PC-9 (cell line): Measurements from ENCODE around the gene GALNT9. TPM values are rescaled to one million over a fixed set of nuclear protein-coding genes. Genes with fewer than 3 reads are reported as not detected.

ENCODE experiments used
- BruUV-seq: library from RNA; stranded (reverse); fragments of 400-500 nt; replicated peaks from 2 replicates; lab custom pipeline; 2021; lab: Mats Ljungman, UMichigan
- CTCF ChIA-PET: fragments of 300-600 bp; sonication (Branson Sonifier 250); formaldehyde crosslinking; loops from one replicate; lab custom pipeline; 2022; ENCODE audit warnings: antibody characterized with exemption; lab: Charles Lee
- POLR2A ChIA-PET: fragments of 300-600 bp; sonication (Branson Sonifier 250); formaldehyde crosslinking; loops from one replicate; lab custom pipeline; 2022; ENCODE audit warnings: antibody characterized with exemption; ENCODE audit not compliant: unreplicated experiment; lab: Charles Lee
- DNase-seq, 2 experiments: peaks; one replicate each; pipeline versions ENCODE4 v3.0.0 to v3.0.0-alpha.2; 2015 to 2022; ENCODE audit warnings: mixed read lengths in 1 of 2
- H2AFZ ChIP-seq: fragments of 200-600 bp; sonication (generic); 2 replicates; pipeline ENCODE4 v1.8.1; 2017; ENCODE audit warnings: antibody characterized with exemption
- H3F3A ChIP-seq: fragments of 200-600 bp; sonication (generic); 2 replicates; pipeline ENCODE4 v1.8.1; 2017; ENCODE audit warnings: antibody characterized with exemption, mild to moderate bottlenecking, low read depth; ENCODE audit not compliant: insufficient read depth
- H3K27ac ChIP-seq: fragments of 200-600 bp; sonication (generic); 2 replicates; pipeline ENCODE4 v1.6.1; 2016; ENCODE audit warnings: mixed run types
- H3K27me3 ChIP-seq: fragments of 200-600 bp; sonication (generic); 2 replicates; pipeline ENCODE4 v1.6.1; 2016; ENCODE audit warnings: low read depth, mixed run types; ENCODE audit not compliant: insufficient read depth
- H3K36me3 ChIP-seq: fragments of 200-600 bp; sonication (generic); 2 replicates; pipeline ENCODE4 v1.6.1; 2016; ENCODE audit warnings: low read depth, mixed run types
- H3K4me1 ChIP-seq: fragments of 200-600 bp; sonication (generic); replicated peaks from 2 replicates; pipeline ENCODE4 v1.6.1; 2016; ENCODE audit warnings: mixed run types; ENCODE audit not compliant: insufficient read depth
- H3K4me2 ChIP-seq: fragments of 200-600 bp; sonication (generic); 2 replicates; pipeline ENCODE4 v1.6.1; 2017; ENCODE audit warnings: mixed run types
- H3K4me3 ChIP-seq: fragments of 200-600 bp; sonication (generic); 2 replicates; pipeline ENCODE4 v1.6.1; 2016; ENCODE audit warnings: mixed run types
- H3K79me2 ChIP-seq: fragments of 200-600 bp; sonication (generic); 2 replicates; pipeline ENCODE4 v1.6.1; 2017; ENCODE audit warnings: low read depth, mixed run types
- H3K9me2 ChIP-seq: fragments of 200-600 bp; sonication (generic); 2 replicates; pipeline ENCODE4 v1.8.1; 2017; ENCODE audit warnings: mild to moderate bottlenecking; ENCODE audit not compliant: insufficient read depth
- H3K9me3 ChIP-seq: fragments of 200-600 bp; sonication (generic); 2 replicates; pipeline ENCODE4 v1.8.1; 2016; ENCODE audit warnings: low read depth; ENCODE audit not compliant: insufficient read depth
- H4K20me1 ChIP-seq: fragments of 200-600 bp; sonication (generic); 2 replicates; pipeline ENCODE4 v1.8.1; 2017; ENCODE audit not compliant: insufficient read depth
- CTCF ChIP-seq: fragments of 200-600 bp; sonication (generic); conservative IDR thresholded peaks from 2 replicates; pipeline ENCODE4 v1.6.1; 2017; ENCODE audit warnings: mixed run types, antibody characterized with exemption, mild to moderate bottlenecking, moderate library complexity
- EZH2 ChIP-seq: fragments of 200-600 bp; sonication (generic); IDR thresholded peaks from 2 replicates; pipeline ENCODE4 v1.8.0; 2017; ENCODE audit warnings: antibody characterized with exemption, low read depth
- intact Hi-C: fragments of 100-400 bp; cut with micrococcal nuclease; formaldehyde crosslinking; loops from one replicate; pipeline ENCODE4 v1.10.0; 2022; ENCODE audit not compliant: unreplicated experiment
- total RNA-seq: library from RNA; stranded (reverse); gene quantifications from 2 replicates; pipeline ENCODE4 v1.2.3, GENCODE V29; 2021

GALNT9 gene
- total RNA-seq, 1 experiment from 2014 or later, result 11.2 TPM

GRCh38 chr12:132186208-132186856, 143.1 kb downstream of the GALNT9 start:
- Histone ChIP-seq H3K27ac (no peak overlapping the region), H3K36me3 (no peaks in the 10 kb centered on the region), H3K9me2 (no peaks in the 10 kb centered on the region), H3K4me2 (no peak overlapping the region), H3K4me1 (no peaks in the 10 kb centered on the region), H3F3A (0 out of 2 replicates have a peak, but pooled peaks cover under 1% of the 10 kb centered on the region), H3K79me2 (no peaks in the 10 kb centered on the region), H3K9me3 (no peaks in the 10 kb centered on the region), H4K20me1 (no peaks in the 10 kb centered on the region), H2AFZ (no peak overlapping the region), H3K27me3 (peaks cover 96% of the 10 kb centered on the region), H3K4me3 (no peak overlapping the region)
- no TSS peak for BruUV-seq
- TF ChIP-seq CTCF, result no peak
- no peak for TF ChIP-seq EZH2
- DNase-seq, result no peak
- POLR2A ChIA-PET, result no interaction called here
- intact Hi-C loops, result no loop called here
- CTCF ChIA-PET, result interaction anchor here (0.5 kb wide), 1 partner anchor 20 kb away, joined by 13 read pairs; no protein-coding TSS in a partner anchor

- DNase-seq, result no peak
- no TSS peak for BruUV-seq
- H3K36me3 ChIP-seq, result no peaks in the 10 kb centered on the region
- H3K4me2 ChIP-seq, result no peak overlapping the region
- no peaks in the 10 kb centered on the region for H3K9me3 ChIP-seq
- peaks cover 96% of the 10 kb centered on the region for H3K27me3 ChIP-seq
- no peak overlapping the region for H3K4me3 ChIP-seq
- no peaks in the 10 kb centered on the region for H3K4me1 ChIP-seq
- 0 out of 2 replicates have a peak, but pooled peaks cover 4% of the 10 kb centered on the region for H3F3A ChIP-seq
- intact Hi-C loops, result no loop called here
- H3K9me2 ChIP-seq, result no peaks in the 10 kb centered on the region
- no peak for TF ChIP-seq EZH2
- TF ChIP-seq CTCF, result no peak
- CTCF ChIA-PET, result interaction anchor here (0.5 kb wide), 1 partner anchor 20 kb away, joined by 13 read pairs; no protein-coding TSS in a partner anchor
- no peaks in the 10 kb centered on the region for H3K79me2 ChIP-seq
- H4K20me1 ChIP-seq, result no peaks in the 10 kb centered on the region
- H2AFZ ChIP-seq, result no peak overlapping the region
- POLR2A ChIA-PET, result no interaction called here
- no peak overlapping the region for H3K27ac ChIP-seq
These were observed 143.7 kb downstream of the GALNT9 start for GRCh38 chr12:132185705-132186104.

- ChIA-PET CTCF (no interaction called here), POLR2A (no interaction called here)
- H2AFZ ChIP-seq, result no peak overlapping the region
- H3K27ac ChIP-seq, result no peak overlapping the region
- no peak for DNase-seq
- H3K4me3 ChIP-seq, result no peak overlapping the region
- no peak for TF ChIP-seq EZH2
- TF ChIP-seq CTCF, result no peak
- intact Hi-C loops, result no loop called here
- BruUV-seq, result no TSS peak
- H4K20me1 ChIP-seq, result peaks cover 3% of the 10 kb centered on the region; the same call in 1 of the 2 replicates
- no peaks in the 10 kb centered on the region for H3K79me2 ChIP-seq
- H3F3A ChIP-seq, result 0 out of 2 replicates have a peak, but pooled peaks cover 4% of the 10 kb centered on the region
- no peaks in the 10 kb centered on the region for H3K9me2 ChIP-seq
- no peaks in the 10 kb centered on the region for H3K9me3 ChIP-seq
- H3K4me2 ChIP-seq, result no peak overlapping the region
- H3K36me3 ChIP-seq, result no peaks in the 10 kb centered on the region
- H3K4me1 ChIP-seq, result no peaks in the 10 kb centered on the region
- H3K27me3 ChIP-seq, result peaks cover 94% of the 10 kb centered on the region
These were observed 146.6 kb downstream of the GALNT9 start for GRCh38 chr12:132182711-132183365.
